Measurements from ENCODE around the gene RNF13.

RNF13 gene

DNA sequence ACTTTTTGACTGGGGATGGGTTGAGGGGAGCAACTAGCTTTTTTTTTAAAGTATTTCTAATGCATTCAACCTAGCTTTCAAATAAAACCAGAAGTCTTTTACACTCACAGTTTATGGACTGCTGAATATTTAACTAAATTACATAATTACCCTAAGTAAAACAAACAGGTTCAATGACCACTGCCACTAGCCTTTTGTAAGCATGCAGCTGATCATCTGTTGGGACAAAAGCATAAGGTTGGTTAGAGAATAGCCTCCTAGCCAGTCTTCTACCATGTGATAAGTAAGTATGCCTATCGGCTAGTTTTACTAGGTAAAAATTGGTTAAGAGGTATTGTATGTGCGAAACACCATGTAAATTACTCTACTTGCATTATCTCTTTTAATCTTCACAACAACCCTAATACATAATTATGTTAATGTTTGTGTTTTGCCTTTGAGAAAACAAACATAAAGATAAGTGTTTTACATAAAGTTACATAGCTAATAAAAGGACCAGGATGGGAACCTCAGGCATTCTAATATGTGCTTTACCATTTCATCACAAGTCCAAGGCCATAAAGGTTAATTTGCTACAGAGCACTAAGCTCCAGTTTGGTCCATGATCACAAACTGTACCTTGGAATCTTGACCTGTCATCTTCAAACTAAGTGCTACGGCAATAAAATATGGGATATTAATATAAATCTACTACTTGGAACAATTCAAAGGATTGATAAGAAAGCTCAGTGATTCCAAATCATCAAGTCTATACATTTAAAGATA, 144.5 kb downstream of the RNF13 start:
- TF ChIP-seq, protein P1, sequence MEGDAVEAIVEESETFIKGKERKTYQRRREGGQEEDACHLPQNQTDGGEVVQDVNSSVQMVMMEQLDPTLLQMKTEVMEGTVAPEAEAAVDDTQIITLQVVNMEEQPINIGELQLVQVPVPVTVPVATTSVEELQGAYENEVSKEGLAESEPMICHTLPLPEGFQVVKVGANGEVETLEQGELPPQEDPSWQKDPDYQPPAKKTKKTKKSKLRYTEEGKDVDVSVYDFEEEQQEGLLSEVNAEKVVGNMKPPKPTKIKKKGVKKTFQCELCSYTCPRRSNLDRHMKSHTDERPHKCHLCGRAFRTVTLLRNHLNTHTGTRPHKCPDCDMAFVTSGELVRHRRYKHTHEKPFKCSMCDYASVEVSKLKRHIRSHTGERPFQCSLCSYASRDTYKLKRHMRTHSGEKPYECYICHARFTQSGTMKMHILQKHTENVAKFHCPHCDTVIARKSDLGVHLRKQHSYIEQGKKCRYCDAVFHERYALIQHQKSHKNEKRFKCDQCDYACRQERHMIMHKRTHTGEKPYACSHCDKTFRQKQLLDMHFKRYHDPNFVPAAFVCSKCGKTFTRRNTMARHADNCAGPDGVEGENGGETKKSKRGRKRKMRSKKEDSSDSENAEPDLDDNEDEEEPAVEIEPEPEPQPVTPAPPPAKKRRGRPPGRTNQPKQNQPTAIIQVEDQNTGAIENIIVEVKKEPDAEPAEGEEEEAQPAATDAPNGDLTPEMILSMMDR (IDR thresholded peaks at IDR 0.05; ENCODE audit: insufficient read depth, low read depth, low read length, missing control alignments): no peak
- no peak overlapping the region for H3K4me3 ChIP-seq (ENCODE audit: low read length)
- no peak for DNase-seq (ENCODE audit: low read depth)

DNA sequence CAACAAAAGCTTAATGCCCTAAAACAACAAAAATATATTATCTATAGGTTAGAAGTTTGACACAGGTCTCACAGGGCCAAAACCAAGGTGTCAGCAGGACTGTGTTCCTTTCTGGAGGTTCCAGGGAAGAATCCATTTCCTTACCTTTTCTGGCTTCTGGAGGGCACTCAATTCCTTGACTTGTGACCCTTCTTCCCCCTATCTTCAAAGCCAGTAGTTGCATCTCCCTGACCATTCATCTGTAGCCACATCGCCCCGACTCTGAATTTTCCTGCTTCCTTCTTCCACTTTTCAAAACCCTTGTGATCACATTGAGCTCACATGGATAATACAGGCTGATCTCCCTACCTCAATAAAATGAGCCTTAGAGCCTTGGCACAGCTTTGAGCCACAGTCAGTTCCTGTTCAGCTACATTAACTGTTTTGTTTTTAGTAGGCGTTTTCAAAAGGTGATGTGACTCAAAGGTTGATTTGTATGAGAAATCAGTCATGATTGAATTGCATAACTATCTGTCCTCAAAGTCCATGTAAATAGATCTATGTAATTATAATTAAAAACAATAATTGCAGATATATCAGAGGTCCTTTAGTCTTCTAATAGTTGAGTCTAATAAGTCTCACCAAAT, 145.3 kb downstream of the RNF13 start:
- TF ChIP-seq, protein P1 (IDR thresholded peaks at IDR 0.05; ENCODE audit: insufficient read depth, low read depth, low read length, missing control alignments): no peak
- no peak overlapping the region for H3K4me3 ChIP-seq (ENCODE audit: low read length)
- DNase-seq (ENCODE audit: low read depth): peak; percentile 82

DNA sequence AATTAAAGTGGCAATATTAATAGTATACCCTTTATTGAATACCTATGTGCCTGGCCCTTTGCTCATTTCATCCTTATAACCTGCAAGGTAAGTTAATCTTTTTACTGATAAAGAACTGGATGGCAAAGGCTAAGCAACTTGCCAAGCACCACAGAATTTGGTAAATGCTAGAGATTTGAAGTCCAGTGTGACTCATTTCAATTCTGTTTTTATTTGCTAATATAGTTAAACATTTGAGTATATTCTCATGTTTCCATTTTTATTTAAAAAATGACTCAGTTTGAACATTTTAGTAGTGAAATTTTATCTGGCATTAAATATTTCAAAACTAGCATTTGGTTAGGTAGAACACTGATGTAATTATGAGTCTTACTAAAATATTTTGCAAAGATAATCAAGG, 146.4 kb downstream of the RNF13 start:
- no peak overlapping the region for H3K4me3 ChIP-seq (ENCODE audit: low read length)
- DNase-seq (ENCODE audit: low read depth): no peak
- TF ChIP-seq, protein P1 (IDR thresholded peaks at IDR 0.05; ENCODE audit: insufficient read depth, low read depth, low read length, missing control alignments): no peak

DNA sequence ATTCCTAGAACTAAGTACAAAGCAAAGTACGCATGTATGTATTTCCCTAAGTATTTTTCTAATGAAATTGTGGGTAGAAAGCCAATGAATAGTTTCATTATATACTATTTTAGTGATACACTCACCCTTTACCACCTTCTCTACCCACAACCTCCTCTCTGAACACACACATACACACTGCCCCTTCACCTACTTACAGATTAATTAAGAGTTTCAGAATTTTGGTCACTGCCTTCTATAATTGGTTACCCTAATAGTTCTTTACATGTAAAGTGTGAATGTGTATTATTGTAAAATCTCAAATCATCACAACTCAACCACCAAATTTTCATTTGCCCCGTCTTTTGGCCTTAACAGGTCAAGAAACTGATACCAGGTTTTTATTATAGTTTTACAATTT, 150.5 kb downstream of the RNF13 start:
- no peak overlapping the region for H3K4me3 ChIP-seq (ENCODE audit: low read length)
- TF ChIP-seq, protein P1 (IDR thresholded peaks at IDR 0.05; ENCODE audit: insufficient read depth, low read depth, low read length, missing control alignments): no peak
- DNase-seq (ENCODE audit: low read depth): no peak

DNA sequence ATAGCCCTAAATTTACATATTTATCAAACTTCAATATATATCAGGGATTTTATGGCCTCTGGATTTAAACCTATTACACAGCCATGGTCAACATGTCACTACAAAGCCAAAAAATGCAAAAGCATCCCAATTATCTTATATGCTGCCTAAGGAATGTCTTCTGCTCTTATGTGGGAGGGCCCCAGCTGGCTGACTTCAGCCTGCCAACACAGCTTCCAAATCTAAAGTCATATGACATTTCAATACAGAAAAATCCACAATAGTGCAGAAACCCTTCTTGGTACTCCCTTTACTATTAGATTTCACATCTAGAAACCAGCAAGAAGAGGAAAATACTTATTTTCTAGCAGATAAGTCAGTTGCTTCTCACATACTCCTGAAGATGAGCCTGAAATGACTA, 151.3 kb downstream of the RNF13 start:
- no peak for DNase-seq (ENCODE audit: low read depth)
- TF ChIP-seq, protein P1 (IDR thresholded peaks at IDR 0.05; ENCODE audit: insufficient read depth, low read depth, low read length, missing control alignments): no peak

GRCh38 chr3:149965278-149965677, 152.3 kb downstream of the RNF13 start:
- DNase-seq (ENCODE audit: low read depth): no peak
- TF ChIP-seq, protein P1 (IDR thresholded peaks at IDR 0.05; ENCODE audit: insufficient read depth, low read depth, low read length, missing control alignments): no peak
- no peak overlapping the region for H3K4me3 ChIP-seq (ENCODE audit: low read length)

More for the DNA sequence above, 151.3 kb downstream of the RNF13 start:
- H3K4me3 ChIP-seq (ENCODE audit: low read length): no peak overlapping the region

Data from epithelial cell of esophagus (primary cell).